Measurements from ENCODE around the gene SMARCA2.
"Not testable (repeated sequence)": the region's sequence is repeated elsewhere in the genome, so short reads cannot be mapped to it uniquely, and the experiment has no call there.

The SMARCA2 gene

GRCh38 chr9:2145746-2146145, 130.6 kb downstream of the SMARCA2 start:
- DNase-seq (ENCODE audit: low spot score): no peak

GRCh38 chr9:2146700-2147099, 131.6 kb downstream of the SMARCA2 start:
- not testable (repeated sequence) for DNase-seq (ENCODE audit: low spot score)

GRCh38 chr9:2150338-2150737, 135.2 kb downstream of the SMARCA2 start:
- DNase-seq (ENCODE audit: low spot score): no peak

GRCh38 chr9:2151171-2151570, 136.0 kb downstream of the SMARCA2 start:
- no peak for DNase-seq (ENCODE audit: low spot score)

- DNase-seq (ENCODE audit: low spot score): no peak
These were observed 138.0 kb downstream of the SMARCA2 start for GRCh38 chr9:2152966-2153629.

- DNase-seq (ENCODE audit: low spot score): no peak
These were observed 138.6 kb downstream of the SMARCA2 start for GRCh38 chr9:2153630-2154217.

- DNase-seq (ENCODE audit: low spot score): no peak
These were observed 139.6 kb downstream of the SMARCA2 start for GRCh38 chr9:2154731-2155130.

GRCh38 chr9:2155966-2156365, 140.8 kb downstream of the SMARCA2 start:
- DNase-seq (ENCODE audit: low spot score): no peak

GRCh38 chr9:2157277-2158110, 142.3 kb downstream of the SMARCA2 start:
- DNase-seq (ENCODE audit: low spot score): peak; percentile 67

- DNase-seq (ENCODE audit: low spot score): peak; percentile 53
These were observed 143.0 kb downstream of the SMARCA2 start for GRCh38 chr9:2158111-2158610.

- peak; percentile 28 for DNase-seq (ENCODE audit: low spot score)
These were observed 143.8 kb downstream of the SMARCA2 start for GRCh38 chr9:2158766-2159430.

GRCh38 chr9:2159521-2160454, 144.6 kb downstream of the SMARCA2 start:
- DNase-seq (ENCODE audit: low spot score): peak; percentile 77

- DNase-seq (ENCODE audit: low spot score): no peak
These were observed 146.5 kb downstream of the SMARCA2 start for GRCh38 chr9:2161661-2162060.

- no peak for DNase-seq (ENCODE audit: low spot score)
These were observed 148.2 kb downstream of the SMARCA2 start for GRCh38 chr9:2163231-2163885.

GRCh38 chr9:2164268-2164667, 149.1 kb downstream of the SMARCA2 start:
- no peak for DNase-seq (ENCODE audit: low spot score)

GRCh38 chr9:2166203-2166602, 151.1 kb downstream of the SMARCA2 start:
- DNase-seq (ENCODE audit: low spot score): no peak

- DNase-seq (ENCODE audit: low spot score): no peak
These were observed 153.9 kb downstream of the SMARCA2 start for GRCh38 chr9:2169035-2169434.

GRCh38 chr9:2170722-2171121, 155.6 kb downstream of the SMARCA2 start:
- no peak for DNase-seq (ENCODE audit: low spot score)

- DNase-seq (ENCODE audit: low spot score): no peak
These were observed 158.0 kb downstream of the SMARCA2 start for GRCh38 chr9:2173170-2173569.

- DNase-seq (ENCODE audit: low spot score): no peak
These were observed 158.7 kb downstream of the SMARCA2 start for GRCh38 chr9:2173861-2174260.

GRCh38 chr9:2174306-2174705, 159.2 kb downstream of the SMARCA2 start:
- DNase-seq (ENCODE audit: low spot score): peak; percentile 51
